PC-9 (cell line): ENCODE data around the gene CAPN14. TPM values are rescaled to one million over a fixed set of nuclear protein-coding genes. Genes with fewer than 3 reads are reported as not detected.

Experiments
- BruUV-seq: library from RNA; stranded (reverse); fragments of 400-500 nt; replicated peaks from 2 replicates; lab custom pipeline; 2021; lab: Mats Ljungman, UMichigan
- CTCF ChIA-PET: fragments of 300-600 bp; sonication (Branson Sonifier 250); formaldehyde crosslinking; loops from one replicate; lab custom pipeline; 2022; ENCODE audit warnings: antibody characterized with exemption; lab: Charles Lee
- POLR2A ChIA-PET: fragments of 300-600 bp; sonication (Branson Sonifier 250); formaldehyde crosslinking; loops from one replicate; lab custom pipeline; 2022; ENCODE audit warnings: antibody characterized with exemption; ENCODE audit not compliant: unreplicated experiment; lab: Charles Lee
- DNase-seq, 2 experiments: peaks; one replicate each; pipeline versions ENCODE4 v3.0.0 to v3.0.0-alpha.2; 2015 to 2022; ENCODE audit warnings: mixed read lengths in 1 of 2
- H2AFZ ChIP-seq: fragments of 200-600 bp; sonication (generic); 2 replicates; pipeline ENCODE4 v1.8.1; 2017; ENCODE audit warnings: antibody characterized with exemption
- H3F3A ChIP-seq: fragments of 200-600 bp; sonication (generic); 2 replicates; pipeline ENCODE4 v1.8.1; 2017; ENCODE audit warnings: antibody characterized with exemption, mild to moderate bottlenecking, low read depth; ENCODE audit not compliant: insufficient read depth
- H3K27ac ChIP-seq: fragments of 200-600 bp; sonication (generic); 2 replicates; pipeline ENCODE4 v1.6.1; 2016; ENCODE audit warnings: mixed run types
- H3K27me3 ChIP-seq: fragments of 200-600 bp; sonication (generic); 2 replicates; pipeline ENCODE4 v1.6.1; 2016; ENCODE audit warnings: low read depth, mixed run types; ENCODE audit not compliant: insufficient read depth
- H3K36me3 ChIP-seq: fragments of 200-600 bp; sonication (generic); 2 replicates; pipeline ENCODE4 v1.6.1; 2016; ENCODE audit warnings: low read depth, mixed run types
- H3K4me1 ChIP-seq: fragments of 200-600 bp; sonication (generic); replicated peaks from 2 replicates; pipeline ENCODE4 v1.6.1; 2016; ENCODE audit warnings: mixed run types; ENCODE audit not compliant: insufficient read depth
- H3K4me2 ChIP-seq: fragments of 200-600 bp; sonication (generic); 2 replicates; pipeline ENCODE4 v1.6.1; 2017; ENCODE audit warnings: mixed run types
- H3K4me3 ChIP-seq: fragments of 200-600 bp; sonication (generic); 2 replicates; pipeline ENCODE4 v1.6.1; 2016; ENCODE audit warnings: mixed run types
- H3K79me2 ChIP-seq: fragments of 200-600 bp; sonication (generic); 2 replicates; pipeline ENCODE4 v1.6.1; 2017; ENCODE audit warnings: low read depth, mixed run types
- H3K9me2 ChIP-seq: fragments of 200-600 bp; sonication (generic); 2 replicates; pipeline ENCODE4 v1.8.1; 2017; ENCODE audit warnings: mild to moderate bottlenecking; ENCODE audit not compliant: insufficient read depth
- H3K9me3 ChIP-seq: fragments of 200-600 bp; sonication (generic); 2 replicates; pipeline ENCODE4 v1.8.1; 2016; ENCODE audit warnings: low read depth; ENCODE audit not compliant: insufficient read depth
- H4K20me1 ChIP-seq: fragments of 200-600 bp; sonication (generic); 2 replicates; pipeline ENCODE4 v1.8.1; 2017; ENCODE audit not compliant: insufficient read depth
- EZH2 ChIP-seq: fragments of 200-600 bp; sonication (generic); IDR thresholded peaks from 2 replicates; pipeline ENCODE4 v1.8.0; 2017; ENCODE audit warnings: antibody characterized with exemption, low read depth
- intact Hi-C: fragments of 100-400 bp; cut with micrococcal nuclease; formaldehyde crosslinking; loops from one replicate; pipeline ENCODE4 v1.10.0; 2022; ENCODE audit not compliant: unreplicated experiment
- total RNA-seq: library from RNA; stranded (reverse); gene quantifications from 2 replicates; pipeline ENCODE4 v1.2.3, GENCODE V29; 2021
- TF ChIP-seq, protein P1 (sequence below): fragments of 200-600 bp; sonication (generic); conservative IDR thresholded peaks from 2 replicates; pipeline ENCODE4 v1.6.1; 2017; ENCODE audit warnings: mixed run types, antibody characterized with exemption, mild to moderate bottlenecking, moderate library complexity

The CAPN14 gene
- total RNA-seq, 1 experiment from 2014 or later, result 0.35 TPM

DNA sequence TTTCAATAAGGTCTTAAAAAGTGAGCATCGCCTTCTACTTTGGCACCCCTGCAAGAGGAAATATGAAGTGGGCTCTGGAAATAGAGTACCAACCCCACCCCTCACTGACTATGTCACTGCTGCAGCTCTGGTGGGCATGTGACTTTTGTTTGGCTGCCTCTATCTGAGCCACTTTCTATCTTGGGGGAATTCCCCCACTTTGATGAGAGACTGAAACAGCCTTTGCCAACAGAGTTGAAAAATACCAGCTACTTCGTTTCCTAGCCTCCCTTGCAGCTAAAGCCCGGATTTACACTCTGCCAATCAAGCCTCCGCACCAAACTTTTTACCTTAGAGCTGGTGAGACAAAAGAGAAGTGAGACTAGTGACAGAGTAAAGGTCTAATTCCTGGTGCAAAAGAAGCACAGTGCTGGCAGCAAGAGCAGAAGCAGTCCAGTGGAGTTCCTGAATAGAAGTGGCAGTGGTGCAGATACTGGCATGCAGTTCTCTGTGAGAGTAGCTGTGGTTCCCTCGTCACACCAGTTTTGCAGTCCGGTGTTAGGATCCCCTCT lies 67.1 kb downstream of the CAPN14 start:
- Histone ChIP-seq H4K20me1 (no peaks in the 10 kb centered on the region), H3F3A (no peaks in the 10 kb centered on the region), H3K4me2 (no peak overlapping the region), H3K79me2 (no peaks in the 10 kb centered on the region), H3K9me2 (no peaks in the 10 kb centered on the region; the same call in 1 of the 2 replicates), H3K4me3 (no peak overlapping the region), H3K36me3 (no peaks in the 10 kb centered on the region), H3K4me1 (peaks cover 3% of the 10 kb centered on the region), H3K27me3 (peaks cover 20% of the 10 kb centered on the region; the same call in 1 of the 2 replicates), H3K9me3 (0 out of 2 replicates have a peak, but pooled peaks cover 3% of the 10 kb centered on the region), H2AFZ (no peak overlapping the region), H3K27ac (no peak overlapping the region)
- CTCF ChIA-PET, result no interaction called here
- POLR2A ChIA-PET, result no interaction called here
- no peak for DNase-seq
- intact Hi-C loops, result no loop called here
- TF ChIP-seq, protein P1, sequence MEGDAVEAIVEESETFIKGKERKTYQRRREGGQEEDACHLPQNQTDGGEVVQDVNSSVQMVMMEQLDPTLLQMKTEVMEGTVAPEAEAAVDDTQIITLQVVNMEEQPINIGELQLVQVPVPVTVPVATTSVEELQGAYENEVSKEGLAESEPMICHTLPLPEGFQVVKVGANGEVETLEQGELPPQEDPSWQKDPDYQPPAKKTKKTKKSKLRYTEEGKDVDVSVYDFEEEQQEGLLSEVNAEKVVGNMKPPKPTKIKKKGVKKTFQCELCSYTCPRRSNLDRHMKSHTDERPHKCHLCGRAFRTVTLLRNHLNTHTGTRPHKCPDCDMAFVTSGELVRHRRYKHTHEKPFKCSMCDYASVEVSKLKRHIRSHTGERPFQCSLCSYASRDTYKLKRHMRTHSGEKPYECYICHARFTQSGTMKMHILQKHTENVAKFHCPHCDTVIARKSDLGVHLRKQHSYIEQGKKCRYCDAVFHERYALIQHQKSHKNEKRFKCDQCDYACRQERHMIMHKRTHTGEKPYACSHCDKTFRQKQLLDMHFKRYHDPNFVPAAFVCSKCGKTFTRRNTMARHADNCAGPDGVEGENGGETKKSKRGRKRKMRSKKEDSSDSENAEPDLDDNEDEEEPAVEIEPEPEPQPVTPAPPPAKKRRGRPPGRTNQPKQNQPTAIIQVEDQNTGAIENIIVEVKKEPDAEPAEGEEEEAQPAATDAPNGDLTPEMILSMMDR, result no peak
- no TSS peak for BruUV-seq

DNA sequence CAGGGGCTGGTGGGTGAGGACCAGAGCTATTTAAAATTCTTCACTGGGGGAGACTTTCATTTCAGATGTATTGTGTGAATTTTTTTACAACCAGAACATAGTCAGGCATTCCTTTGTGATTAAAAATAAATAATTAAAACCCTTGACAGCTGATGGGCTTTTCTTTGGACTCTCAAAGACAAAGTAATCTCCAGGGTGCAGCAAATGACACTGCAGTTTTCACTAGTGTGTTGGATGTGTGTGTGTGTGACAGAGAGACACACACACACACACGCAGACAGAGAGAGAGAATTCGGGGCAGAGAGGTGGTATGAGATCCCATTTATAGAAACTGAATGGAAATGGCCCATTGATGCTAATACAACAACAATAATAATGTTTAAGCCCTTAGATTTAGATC lies 68.8 kb downstream of the CAPN14 start:
- H3K36me3 ChIP-seq, result no peaks in the 10 kb centered on the region
- peaks cover 20% of the 10 kb centered on the region; the same call in 1 of the 2 replicates for H3K27me3 ChIP-seq
- H3F3A ChIP-seq, result no peaks in the 10 kb centered on the region
- no peak overlapping the region for H3K27ac ChIP-seq
- CTCF ChIA-PET, result interaction anchor here (0.6 kb wide), 1 partner anchor 350 kb away, joined by 6 read pairs; no protein-coding TSS in a partner anchor
- H4K20me1 ChIP-seq, result no peaks in the 10 kb centered on the region
- no peak for TF ChIP-seq EZH2
- TF ChIP-seq, protein P1, result no peak
- DNase-seq, result no peak
- no TSS peak for BruUV-seq
- POLR2A ChIA-PET, result no interaction called here
- no peaks in the 10 kb centered on the region for H3K79me2 ChIP-seq
- 0 out of 2 replicates have a peak, but pooled peaks cover 3% of the 10 kb centered on the region for H3K9me3 ChIP-seq
- H3K4me2 ChIP-seq, result no peak overlapping the region
- H2AFZ ChIP-seq, result no peak overlapping the region
- H3K4me1 ChIP-seq, result no peaks in the 10 kb centered on the region
- no peak overlapping the region for H3K4me3 ChIP-seq
- H3K9me2 ChIP-seq, result no peaks in the 10 kb centered on the region; the same call in 1 of the 2 replicates
- intact Hi-C loops, result no loop called here

DNA sequence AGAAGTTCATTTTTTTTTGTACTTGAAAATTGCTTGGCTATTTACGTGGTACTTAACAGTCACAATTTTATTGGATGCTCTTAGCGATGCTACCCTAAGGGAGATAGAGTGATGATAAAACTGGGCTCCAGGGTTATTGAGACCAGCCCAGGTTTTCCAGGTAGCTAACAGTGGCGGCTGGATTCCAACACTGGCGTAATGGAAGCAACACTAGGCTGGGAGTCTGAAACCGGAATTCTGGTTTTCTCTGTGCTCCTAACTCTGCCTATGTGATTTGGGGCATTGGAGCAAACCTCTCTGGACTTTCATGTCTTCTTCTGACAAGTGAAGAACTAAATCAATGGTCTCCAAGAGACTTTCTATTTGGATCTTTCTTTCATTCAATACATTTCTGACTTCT lies 69.7 kb downstream of the CAPN14 start:
- POLR2A ChIA-PET, result no interaction called here
- no peak overlapping the region for H3K4me2 ChIP-seq
- no peak overlapping the region for H3K4me3 ChIP-seq
- intact Hi-C loops, result no loop called here
- H3F3A ChIP-seq, result no peaks in the 10 kb centered on the region
- no peaks in the 10 kb centered on the region for H4K20me1 ChIP-seq
- no peaks in the 10 kb centered on the region for H3K36me3 ChIP-seq
- TF ChIP-seq EZH2, result no peak
- TF ChIP-seq, protein P1, result no peak
- no TSS peak for BruUV-seq
- 0 out of 2 replicates have a peak, but pooled peaks cover 3% of the 10 kb centered on the region for H3K9me3 ChIP-seq
- H3K79me2 ChIP-seq, result no peaks in the 10 kb centered on the region
- CTCF ChIA-PET, result no interaction called here
- H2AFZ ChIP-seq, result no peak overlapping the region
- H3K9me2 ChIP-seq, result no peaks in the 10 kb centered on the region; the same call in 1 of the 2 replicates
- no peaks in the 10 kb centered on the region for H3K4me1 ChIP-seq
- H3K27ac ChIP-seq, result no peak overlapping the region
- H3K27me3 ChIP-seq, result peaks cover 20% of the 10 kb centered on the region; the same call in 1 of the 2 replicates
- no peak for DNase-seq
